HG03159 (cell line): Measurements from ENCODE around the gene SLC11A1.

Experiments used
- ATAC-seq: cut with Tn5 transposase; IDR thresholded peaks from one replicate; pipeline ENCODE4 v1.9.1; 2021; ENCODE audit warnings: mild to moderate bottlenecking, moderate library complexity; ENCODE audit not compliant: unreplicated experiment

SLC11A1 gene

DNA sequence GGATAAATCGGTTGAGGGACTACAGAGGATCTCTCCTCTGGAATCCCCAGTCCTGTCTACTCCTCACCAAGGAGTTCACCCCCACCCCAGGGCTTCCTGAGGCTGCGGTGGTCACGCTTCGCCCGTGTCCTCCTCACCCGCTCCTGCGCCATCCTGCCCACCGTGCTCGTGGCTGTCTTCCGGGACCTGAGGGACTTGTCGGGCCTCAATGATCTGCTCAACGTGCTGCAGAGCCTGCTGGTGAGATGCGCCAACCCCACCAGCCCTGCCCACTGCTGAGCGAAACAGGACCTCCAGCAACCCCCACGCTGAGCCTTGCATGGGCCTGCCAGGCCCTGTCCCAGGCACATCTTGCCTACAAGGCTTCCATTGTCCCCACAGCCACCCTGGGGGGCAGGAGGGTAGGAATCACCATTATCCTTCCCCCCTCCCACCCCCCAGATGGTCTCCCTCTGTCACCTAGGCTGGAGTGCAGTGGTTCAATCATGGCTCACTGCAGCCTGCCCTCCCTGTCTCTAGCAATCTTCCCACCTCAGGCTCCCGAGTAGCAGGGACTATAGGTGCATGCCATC lies 10.9 kb downstream of the SLC11A1 start:
- no peak for ATAC-seq

DNA sequence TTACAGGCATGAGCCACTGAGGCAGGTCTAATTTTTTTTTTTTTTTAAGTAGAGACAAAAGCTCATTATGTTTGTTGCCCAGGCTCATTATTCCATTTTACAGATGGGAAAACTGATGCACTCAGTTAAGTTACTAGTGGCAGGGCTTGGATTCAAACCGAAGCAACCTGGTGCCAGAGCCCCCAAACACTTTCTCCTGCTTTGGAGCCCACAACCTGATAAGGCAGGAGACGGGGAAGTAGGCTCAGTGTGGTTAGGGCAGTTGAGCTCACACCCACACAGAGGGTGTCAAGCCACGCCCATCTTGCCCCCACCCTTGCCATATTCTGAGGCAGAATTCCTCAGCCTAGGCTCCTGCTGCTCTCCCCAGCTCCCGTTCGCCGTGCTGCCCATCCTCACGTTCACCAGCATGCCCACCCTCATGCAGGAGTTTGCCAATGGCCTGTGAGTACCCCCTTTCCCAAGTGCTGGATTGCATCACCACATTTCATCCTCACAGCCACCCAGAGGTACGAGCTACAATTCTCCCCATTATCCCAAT lies 11.7 kb downstream of the SLC11A1 start:
- ATAC-seq = no peak

DNA sequence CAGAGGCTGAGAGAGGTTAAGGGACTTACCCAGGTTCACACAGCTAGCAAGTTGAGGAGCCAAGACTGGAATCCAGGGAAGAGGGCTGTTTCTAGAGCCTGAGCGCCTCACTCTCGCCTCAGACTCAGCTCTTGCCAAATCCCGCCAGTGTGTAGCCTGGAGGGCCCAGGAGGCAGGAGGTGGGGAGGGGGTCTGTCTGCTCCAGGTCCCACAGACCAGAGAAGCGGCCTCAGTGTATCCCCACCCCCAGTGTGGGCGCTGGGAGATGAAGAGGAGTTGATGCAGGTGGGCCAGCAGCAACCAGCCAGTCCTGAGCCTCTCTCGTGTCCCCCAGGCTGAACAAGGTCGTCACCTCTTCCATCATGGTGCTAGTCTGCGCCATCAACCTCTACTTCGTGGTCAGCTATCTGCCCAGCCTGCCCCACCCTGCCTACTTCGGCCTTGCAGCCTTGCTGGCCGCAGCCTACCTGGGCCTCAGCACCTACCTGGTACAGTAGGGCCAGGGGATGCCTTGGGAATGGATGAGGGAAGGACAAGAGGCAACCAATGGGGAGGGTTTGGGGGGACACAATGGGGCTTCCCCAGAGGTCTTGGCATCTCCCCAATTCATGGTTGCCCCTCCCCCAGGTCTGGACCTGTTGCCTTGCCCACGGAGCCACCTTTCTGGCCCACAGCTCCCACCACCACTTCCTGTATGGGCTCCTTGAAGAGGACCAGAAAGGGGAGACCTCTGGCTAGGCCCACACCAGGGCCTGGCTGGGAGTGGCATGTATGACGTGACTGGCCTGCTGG lies 12.4 kb downstream of the SLC11A1 start:
- no peak for ATAC-seq

DNA sequence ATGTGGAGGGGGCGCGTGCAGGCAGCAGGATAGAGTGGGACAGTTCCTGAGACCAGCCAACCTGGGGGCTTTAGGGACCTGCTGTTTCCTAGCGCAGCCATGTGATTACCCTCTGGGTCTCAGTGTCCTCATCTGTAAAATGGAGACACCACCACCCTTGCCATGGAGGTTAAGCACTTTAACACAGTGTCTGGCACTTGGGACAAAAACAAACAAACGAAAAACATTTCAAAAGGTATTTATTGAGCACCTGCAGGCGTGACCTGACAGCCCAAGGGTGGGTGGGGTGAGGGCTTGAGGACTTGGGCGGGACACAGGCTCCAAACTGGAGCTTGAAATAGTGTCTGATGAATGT lies 13.0 kb downstream of the SLC11A1 start:
- no peak for ATAC-seq

DNA sequence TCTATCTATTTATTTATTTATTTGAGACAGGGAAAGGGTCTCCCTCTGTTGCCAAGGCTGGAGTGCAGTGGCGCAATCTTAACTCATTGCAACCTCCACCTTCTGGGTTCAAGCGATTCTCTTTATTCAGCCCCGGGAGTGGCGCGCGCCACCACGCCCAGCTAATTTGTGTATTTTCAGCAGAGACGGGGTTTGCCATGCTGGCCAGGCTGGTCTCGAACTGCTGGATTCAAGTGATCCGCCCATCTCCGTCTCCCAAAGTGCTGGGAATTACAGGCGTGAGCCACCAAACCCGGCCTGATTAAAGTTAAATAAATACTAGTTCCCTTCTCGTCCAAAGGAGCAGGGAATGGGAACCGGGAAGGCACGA lies 13.4 kb downstream of the SLC11A1 start:
- ATAC-seq = no peak

DNA sequence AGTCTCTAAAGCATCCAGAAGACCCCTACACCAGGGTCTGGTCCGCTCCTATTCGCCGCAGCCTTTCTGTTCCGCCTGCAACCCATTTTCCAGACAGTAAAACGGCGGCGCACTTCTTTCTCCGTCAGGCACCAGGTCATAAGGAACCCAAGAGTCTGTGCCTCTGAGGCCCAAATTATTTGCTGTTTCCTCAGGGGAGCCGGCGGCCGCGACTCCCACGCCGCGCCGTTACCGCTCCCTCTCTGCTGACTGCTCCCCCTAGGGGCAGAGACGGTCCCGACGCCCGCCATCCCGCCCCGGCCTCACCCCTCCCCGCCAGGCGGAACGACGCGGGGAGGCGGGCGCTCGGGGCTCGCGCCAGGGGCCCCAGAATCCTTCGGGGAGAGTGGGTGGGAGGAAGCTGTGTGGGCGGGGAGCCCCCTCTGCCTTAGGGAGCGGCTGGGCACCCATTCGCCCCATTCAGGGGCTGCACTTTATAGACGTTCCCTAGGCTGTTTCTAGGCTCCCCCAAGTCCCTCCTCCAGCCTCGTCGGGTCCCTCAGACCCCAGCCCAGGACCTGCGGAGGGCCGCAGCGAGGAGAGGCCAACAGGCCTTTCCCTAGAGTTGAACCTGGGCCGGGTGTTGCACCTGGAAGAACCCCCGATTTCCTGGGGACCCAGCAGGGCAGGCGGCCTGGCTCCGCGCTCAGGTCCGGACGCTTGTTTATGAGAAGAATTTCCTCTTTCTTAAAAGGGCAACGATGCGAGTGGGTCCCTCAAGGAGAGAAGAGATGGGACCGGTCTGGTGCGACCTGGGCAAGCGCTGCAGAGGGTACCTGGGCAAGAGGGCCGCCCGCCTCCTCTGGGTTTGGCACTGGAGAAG lies 14.0 kb downstream of the SLC11A1 start:
- ATAC-seq = peak; percentile 47

DNA sequence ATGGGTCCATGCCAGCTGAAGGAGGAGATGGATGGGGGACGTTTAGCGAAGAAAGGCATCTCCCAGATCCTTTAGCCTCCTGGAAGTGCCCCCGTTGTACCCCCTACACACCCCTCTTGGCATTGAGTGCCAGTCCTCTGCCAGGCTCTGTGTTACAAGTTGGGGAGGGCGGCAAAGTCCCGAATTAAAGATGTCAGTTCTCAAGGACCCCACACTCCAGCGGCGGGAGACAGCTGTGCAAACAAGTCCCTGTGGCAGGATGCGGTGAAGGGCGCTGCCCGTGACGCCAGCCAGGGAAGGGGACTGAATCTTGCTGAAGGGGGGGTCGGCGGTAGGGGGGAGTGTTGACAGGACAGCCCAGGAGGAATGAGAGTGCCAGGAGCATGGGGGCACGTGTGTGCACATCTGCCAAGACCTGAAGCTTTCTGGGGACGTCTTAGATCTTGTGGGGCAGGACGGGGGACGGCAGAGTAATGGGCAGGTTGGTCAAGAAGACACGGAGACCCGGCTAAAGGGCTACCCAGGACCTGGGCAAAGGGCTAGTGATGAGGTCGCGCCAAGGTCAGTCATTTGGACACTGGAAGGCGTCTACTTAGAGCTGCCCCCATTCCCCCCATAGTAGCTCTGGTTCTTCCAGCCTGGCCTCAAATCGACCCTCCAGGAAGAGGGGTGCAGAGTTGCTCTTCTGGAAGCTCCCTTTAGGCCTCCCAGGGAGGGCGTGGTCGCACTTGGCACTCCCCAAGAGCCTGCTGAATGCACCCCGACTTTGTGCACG lies 14.8 kb downstream of the SLC11A1 start:
- no peak for ATAC-seq

DNA sequence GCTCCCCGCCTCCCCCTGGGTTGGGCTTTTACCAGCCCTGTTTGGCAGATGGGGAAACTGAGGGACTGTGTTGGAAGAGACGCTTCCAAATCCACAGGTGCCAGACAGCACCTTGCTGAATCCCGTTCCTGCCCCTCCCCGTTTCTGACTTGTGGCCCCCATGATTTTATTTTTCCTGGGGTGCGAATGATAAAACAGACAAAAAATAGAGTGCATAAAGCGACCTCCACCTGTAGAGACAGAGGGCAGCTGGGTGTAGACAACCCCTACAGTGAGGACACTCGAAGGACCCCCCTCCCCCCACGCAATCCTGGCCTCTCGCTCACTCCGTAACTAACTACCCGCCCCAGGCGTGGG lies 15.4 kb downstream of the SLC11A1 start:
- ATAC-seq = no peak

DNA sequence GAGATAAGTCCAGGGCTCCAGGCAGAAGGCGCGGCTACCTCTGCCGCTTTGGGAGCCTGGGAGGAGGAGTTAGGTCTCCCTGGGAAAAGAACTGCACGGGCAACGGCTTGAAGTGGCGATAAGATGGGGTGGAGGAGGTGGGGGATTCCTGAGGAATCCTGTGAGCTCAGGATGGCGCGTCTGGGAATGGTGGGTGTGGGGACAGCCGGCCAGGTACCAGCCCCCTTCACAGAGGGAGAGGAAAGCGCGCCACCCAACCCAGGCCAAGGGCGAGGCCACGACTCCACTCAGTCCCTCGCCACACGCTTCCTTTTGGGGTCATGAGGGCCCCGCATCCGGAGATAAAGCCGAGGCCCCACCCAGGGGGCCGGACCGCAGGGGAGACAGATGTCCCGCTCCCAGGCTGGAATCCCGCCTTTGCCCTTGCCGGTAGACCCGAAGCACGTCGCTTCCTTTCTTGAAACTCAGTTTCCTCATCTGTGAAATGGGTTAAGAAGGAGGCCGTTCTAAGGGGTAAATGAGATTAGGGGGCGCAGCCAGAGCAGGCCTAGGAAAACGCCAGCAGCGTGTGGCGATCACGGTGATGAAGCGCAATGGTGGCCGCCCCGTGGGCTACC lies 15.9 kb downstream of the SLC11A1 start:
- no peak for ATAC-seq

DNA sequence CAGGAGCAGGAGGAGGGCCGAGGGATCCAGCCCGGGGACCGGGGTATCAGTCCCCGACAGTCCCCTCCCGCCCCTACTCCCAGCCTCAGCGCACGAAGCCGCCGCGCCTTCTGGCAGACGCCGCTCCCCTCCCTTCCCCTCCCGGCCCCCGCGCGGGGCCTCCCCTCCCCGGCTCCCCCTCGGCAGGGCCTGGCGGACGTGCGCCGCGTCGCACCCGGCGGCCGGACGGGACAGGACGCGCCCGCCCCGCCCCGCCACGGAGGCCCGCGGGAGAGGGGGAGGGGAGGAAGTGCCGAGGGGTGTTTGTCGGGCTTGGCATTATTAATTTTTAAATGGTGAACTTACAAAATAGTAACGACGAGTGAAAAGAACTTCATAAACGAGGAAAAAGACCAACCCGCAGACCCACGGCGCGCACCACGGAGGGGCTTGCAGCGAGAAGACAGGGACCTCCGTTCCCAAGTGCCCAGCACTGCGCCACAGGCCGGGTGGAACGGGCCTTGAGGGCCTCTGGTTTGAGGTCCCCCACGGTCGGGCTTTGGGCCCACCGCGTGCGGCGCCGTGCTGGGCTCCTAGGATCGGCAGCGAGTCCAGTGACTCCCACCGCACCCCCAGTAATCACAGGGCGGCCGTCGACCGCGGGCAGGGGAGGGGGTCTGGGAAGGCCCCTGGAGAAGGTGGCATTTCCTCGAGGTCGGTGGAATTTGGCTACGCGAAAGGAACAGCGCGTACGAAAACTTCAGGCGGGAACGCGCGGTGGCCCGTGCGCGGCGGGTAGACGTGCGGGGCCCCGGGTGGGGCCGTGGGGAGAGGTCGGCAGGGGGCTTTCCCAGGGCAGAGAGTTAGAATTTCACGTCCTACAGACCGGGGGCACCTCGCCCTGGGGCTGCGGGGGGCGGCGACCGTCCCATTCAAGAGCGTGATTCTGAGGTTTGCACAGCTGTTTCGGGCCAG lies 16.6 kb downstream of the SLC11A1 start:
- peak; percentile 3 for ATAC-seq

DNA sequence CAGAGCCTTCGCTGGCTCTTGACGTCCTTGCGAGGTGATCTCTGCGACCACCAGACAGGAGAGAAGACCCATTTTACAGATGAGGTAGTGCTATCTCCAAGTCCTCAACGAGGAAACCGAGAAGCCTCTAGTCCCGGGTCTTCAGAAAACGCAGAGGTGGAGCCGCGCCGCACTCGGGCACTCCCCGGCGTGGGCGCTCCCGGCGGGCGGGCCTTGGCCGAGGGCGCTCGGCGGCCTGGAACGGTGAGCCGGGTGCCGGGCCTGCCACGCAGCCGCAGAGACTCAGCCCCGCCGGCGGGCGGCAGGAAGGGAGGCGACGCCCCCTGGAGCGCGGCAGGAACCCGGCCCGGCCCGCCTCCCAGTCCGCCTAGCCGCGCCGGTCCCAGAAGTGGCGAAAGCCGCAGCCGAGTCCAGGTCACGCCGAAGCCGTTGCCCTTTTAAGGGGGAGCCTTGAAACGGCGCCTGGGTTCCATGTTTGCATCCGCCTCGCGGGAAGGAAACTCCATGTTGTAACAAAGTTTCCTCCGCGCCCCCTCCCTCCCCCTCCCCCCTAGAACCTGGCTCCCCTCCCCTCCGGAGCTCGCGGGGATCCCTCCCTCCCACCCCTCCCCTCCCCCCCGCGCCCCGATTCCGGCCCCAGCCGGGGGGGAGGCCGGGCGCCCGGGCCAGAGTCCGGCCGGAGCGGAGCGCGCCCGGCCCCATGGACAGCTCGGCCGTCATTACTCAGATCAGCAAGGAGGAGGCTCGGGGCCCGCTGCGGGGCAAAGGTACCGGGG lies 17.5 kb downstream of the SLC11A1 start, which contains the start of gene CTDSP1:
Gene CTDSP1 (plus strand): TSS at position 478 of the 776 bp plus-strand sequence. CDS start 223 bp downstream, at position 701.
- peak; percentile 40 for ATAC-seq

DNA sequence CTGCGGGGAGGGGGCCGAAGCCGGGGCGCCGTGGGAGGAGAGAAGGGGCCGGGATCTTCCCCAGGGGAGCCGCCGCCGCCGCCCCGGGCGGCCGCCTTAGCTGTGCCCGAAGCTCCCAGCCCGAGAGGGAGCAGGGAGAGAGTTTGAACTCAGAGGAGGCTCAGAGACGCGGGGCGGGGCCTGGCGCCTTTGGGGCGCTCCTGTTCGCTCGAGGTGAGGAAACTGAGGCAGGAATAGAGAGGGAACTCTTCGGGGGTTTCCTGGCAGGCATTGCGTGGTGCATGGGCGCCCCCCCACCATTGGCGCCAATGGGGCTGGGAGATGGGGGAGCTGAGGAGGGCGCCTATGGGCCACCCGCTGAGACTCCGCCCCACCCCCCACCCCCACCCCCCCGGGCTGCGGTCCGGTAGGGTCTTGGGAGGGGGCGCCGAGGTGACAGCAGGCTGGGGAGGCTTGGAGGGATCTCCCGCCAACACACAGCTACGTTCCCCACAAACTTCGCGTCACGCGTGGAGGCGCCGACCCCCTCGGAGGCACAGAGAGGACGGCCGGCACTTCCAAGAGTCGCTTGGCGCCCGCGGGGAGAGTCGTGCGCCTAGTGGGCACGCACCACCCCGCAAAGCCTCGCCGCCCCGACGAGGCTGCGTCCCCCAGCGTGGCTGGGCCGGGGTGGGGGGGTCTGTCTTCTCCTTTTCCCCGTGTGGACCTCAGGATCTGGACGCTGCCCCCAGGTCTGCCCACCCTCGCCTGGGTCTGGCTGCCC lies 18.3 kb downstream of the SLC11A1 start:
- ATAC-seq = no peak

DNA sequence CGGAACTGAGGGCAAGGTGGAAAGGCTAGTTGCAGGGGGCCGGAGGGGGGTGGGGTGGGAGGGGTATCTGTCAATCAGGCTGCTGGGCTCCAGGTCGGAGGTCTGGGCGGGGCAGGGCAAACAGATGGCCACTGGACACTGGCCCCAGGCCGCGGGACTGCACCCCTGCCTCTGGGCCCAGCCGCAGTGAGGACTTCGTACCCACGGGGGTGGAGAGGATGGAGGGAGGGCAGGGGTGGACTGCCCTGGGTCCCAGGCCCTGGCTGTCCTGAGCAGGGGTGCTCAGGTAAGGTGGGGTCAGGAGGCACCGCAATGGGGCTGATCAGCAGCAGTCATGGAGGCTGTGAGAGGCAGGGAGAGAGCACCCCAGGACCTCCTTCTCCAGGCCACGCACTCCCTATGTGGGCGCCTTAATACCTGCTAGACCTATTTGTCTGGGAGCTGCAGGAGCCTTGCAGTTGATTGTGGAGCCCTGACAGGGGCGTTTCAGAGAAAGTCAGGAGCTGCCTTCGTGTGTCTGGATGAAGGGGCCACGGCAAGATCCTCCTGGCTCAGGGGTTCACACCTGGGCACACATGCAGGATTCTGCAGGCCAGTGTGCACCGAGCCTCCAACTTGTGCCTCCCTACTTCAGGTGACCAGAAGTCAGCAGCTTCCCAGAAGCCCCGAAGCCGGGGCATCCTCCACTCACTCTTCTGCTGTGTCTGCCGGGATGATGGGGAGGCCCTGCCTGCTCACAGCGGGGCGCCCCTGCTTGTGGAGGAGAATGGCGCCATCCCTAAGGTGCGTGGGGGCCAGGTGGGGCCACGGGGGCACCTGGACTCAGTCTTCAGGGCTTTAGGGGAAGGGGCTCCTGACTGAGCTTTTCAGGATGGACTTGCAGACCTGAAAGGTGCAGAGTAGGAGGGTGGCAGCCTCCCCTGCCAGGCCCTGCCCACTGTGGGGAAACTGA lies 19.1 kb downstream of the SLC11A1 start:
- ATAC-seq = no peak

DNA sequence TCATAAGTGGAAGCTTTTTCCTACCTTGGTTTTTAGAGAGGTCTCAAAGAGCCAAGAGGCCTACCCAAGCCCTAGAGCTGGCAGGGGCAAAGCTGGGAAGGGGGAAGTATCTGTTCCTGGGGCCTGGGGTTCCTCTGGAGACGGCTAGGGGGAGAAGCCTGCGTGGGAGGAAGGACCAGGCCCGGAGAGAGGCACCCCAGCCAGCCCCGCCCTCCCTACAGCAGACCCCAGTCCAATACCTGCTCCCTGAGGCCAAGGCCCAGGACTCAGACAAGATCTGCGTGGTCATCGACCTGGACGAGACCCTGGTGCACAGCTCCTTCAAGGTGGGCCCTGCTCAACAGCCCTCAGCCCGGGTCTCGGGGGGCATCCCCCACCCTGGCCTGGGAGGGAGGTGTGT lies 19.8 kb downstream of the SLC11A1 start:
- ATAC-seq = no peak

DNA sequence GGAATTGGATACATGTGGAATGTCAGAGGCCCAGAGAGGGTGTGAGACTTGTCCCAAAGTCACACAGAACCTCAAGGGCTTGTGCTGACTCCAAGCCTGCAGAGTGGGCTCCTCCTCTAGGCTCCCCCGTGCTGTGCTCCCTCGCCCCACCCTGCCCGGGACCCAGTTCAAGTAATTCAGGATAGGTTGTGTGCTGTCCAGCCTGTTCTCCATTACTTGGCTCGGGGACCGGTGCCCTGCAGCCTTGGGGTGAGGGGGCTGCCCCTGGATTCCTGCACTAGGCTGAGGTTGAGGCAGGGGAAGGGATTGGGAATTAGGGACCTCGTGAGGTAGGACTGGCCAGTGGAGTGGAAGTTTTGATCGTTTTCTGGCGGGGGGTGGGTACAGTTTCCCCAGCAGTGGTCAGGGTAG lies 20.4 kb downstream of the SLC11A1 start:
- ATAC-seq = no peak

DNA sequence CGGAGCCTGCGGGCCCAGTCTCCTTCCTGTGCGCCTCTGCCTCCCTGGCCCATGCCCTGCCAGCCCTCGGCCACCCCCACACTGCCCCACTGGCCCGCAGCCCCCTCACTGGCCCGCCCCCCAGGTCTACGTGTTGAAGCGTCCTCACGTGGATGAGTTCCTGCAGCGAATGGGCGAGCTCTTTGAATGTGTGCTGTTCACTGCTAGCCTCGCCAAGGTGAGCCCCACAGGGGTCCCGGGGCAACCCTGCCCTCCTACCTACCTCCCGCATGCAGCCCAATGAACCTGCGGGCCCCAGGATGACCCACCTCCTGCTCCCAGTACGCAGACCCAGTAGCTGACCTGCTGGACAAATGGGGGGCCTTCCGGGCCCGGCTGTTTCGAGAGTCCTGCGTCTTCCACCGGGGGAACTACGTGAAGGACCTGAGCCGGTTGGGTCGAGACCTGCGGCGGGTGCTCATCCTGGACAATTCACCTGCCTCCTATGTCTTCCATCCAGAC lies 20.9 kb downstream of the SLC11A1 start:
- no peak for ATAC-seq
